ENCODE results near the gene SUCLG2. TPM values are rescaled to one million over a fixed set of nuclear protein-coding genes. Genes with fewer than 3 reads are reported as not detected.

The SUCLG2 gene
- total RNA-seq, 1 experiment from 2014 or later: 38.5 TPM

- Histone ChIP-seq H2BK5ac (ENCODE audit: insufficient read length, low read length) (no peak overlapping the region), H3K23me2 (ENCODE audit: insufficient read length, low read depth, low read length, poor library complexity, severe bottlenecking) (no peaks in the 10 kb centered on the region), H3T11ph (ENCODE audit: low read length) (no peak overlapping the region), H4K91ac (ENCODE audit: insufficient read length, low read depth, low read length) (no peak overlapping the region), H3K27me3 (ENCODE audit: insufficient read depth, low read length) (no peaks in the 10 kb centered on the region), H4K20me1 (ENCODE audit: control insufficient read depth, insufficient read depth, insufficient read length) (no peaks in the 10 kb centered on the region), H3K79me2 (ENCODE audit: insufficient read depth, low read length) (no peaks in the 10 kb centered on the region), H3K4me1 (ENCODE audit: insufficient read depth, low read length) (peaks cover 3% of the 10 kb centered on the region; the same call in 1 of the 2 replicates), H3K79me1 (ENCODE audit: insufficient read depth, low read depth, low read length, poor library complexity, severe bottlenecking) (no peaks in the 10 kb centered on the region), H3K9me3 (ENCODE audit: control insufficient read depth, low read depth, low read length) (no peaks in the 10 kb centered on the region), H3K18ac (ENCODE audit: insufficient read length, low read depth, low read length) (no peak overlapping the region), H2AFZ (ENCODE audit: low read length) (no peak overlapping the region), H3K4me2 (ENCODE audit: insufficient read depth, insufficient read length, low read length) (no peak overlapping the region), H2BK120ac (ENCODE audit: low read depth, low read length, poor library complexity, severe bottlenecking) (no peak overlapping the region), H3K23ac (ENCODE audit: insufficient read length, low read depth, low read length) (no peak overlapping the region), H3K56ac (ENCODE audit: insufficient read length, low read depth, low read length) (no peak overlapping the region), H2BK20ac (ENCODE audit: low read depth, low read length, poor library complexity, severe bottlenecking) (no peak overlapping the region), H2AK5ac (ENCODE audit: insufficient read length, low read length) (no peak overlapping the region), H3K9ac (ENCODE audit: extremely low read depth, insufficient read length, low read length) (no peak overlapping the region), H3K14ac (ENCODE audit: insufficient read depth, low read length) (no peak overlapping the region), H2BK15ac (ENCODE audit: low read depth, low read length) (no peak overlapping the region), H3K27ac (ENCODE audit: insufficient read length, low read depth, low read length) (no peak overlapping the region), H4K5ac (ENCODE audit: insufficient read length, low read depth, low read length) (no peak overlapping the region), H2BK12ac (ENCODE audit: insufficient read length, low read depth, low read length) (no peak overlapping the region), H4K8ac (replicated peaks; ENCODE audit: insufficient read length, low read depth, low read length) (no peak overlapping the region), H3K4ac (ENCODE audit: low read depth, low read length) (no peak overlapping the region)
- TF ChIP-seq CTCF (conservative IDR thresholded peaks at IDR 0.05): no peak
- WGBS (ENCODE audit: extremely low coverage, insufficient read length, low lambda C conversion rate): no CpG with 5 or more reads among the region's 5 CpGs
- peaks cover 14% of the 10 kb centered on the region in 2 experiments for H3K4me1 Mint-ChIP-seq
- H3K27ac Mint-ChIP-seq: no peak overlapping the region
- H3K36me3 Mint-ChIP-seq (ENCODE audit: insufficient read depth in 1 of 3, low read depth in 3 of 3): peaks cover 7 to 17% (median 13%) of the 10 kb centered on the region in 3 experiments; a peak in 6 of 7 replicates
- H3K4me3 Mint-ChIP-seq: no peak overlapping the region
- DNase-seq: no peak
- no peaks in the 10 kb centered on the region for H3K27me3 Mint-ChIP-seq (ENCODE audit: low read depth)
- no peaks in the 10 kb centered on the region for H3K9me3 Mint-ChIP-seq
Measured at GRCh38 chr3:67601919-67602608, 52.3 kb downstream of the SUCLG2 start.

Data from H9 (cell line).